GM21381 (cell line): ENCODE data around the gene CDC42BPB.
"Not testable (repeated sequence)": the region's sequence is repeated elsewhere in the genome, so short reads cannot be mapped to it uniquely, and the experiment has no call there.

Source experiments
- ATAC-seq: cut with Tn5 transposase; IDR thresholded peaks from one replicate; pipeline ENCODE4 v1.9.1; 2021; ENCODE audit warnings: mild to moderate bottlenecking, moderate library complexity; ENCODE audit not compliant: unreplicated experiment

CDC42BPB gene

GRCh38 chr14:102906616-102907302 is 150.6 kb downstream of the CDC42BPB start:
- no peak for ATAC-seq

GRCh38 chr14:102905116-102906108 is 151.9 kb downstream of the CDC42BPB start:
- ATAC-seq, result no peak

- no peak for ATAC-seq
These were observed 153.3 kb downstream of the CDC42BPB start for GRCh38 chr14:102903889-102904512.

GRCh38 chr14:102903248-102903888 is 154.0 kb downstream of the CDC42BPB start:
- ATAC-seq, result no peak

- no peak for ATAC-seq
These were observed 154.7 kb downstream of the CDC42BPB start for GRCh38 chr14:102902523-102903247.

- peak; percentile 3 for ATAC-seq
These were observed 155.3 kb downstream of the CDC42BPB start for GRCh38 chr14:102902086-102902485.

GRCh38 chr14:102901633-102902032 is 155.7 kb downstream of the CDC42BPB start:
- peak; percentile 69 for ATAC-seq

GRCh38 chr14:102900631-102901571 is 156.4 kb downstream of the CDC42BPB start:
- peak; percentile 60 for ATAC-seq

- ATAC-seq, result no peak
These were observed 157.8 kb downstream of the CDC42BPB start for GRCh38 chr14:102899516-102899900.

GRCh38 chr14:102898776-102899515 is 158.4 kb downstream of the CDC42BPB start:
- no peak for ATAC-seq

GRCh38 chr14:102898298-102898697 is 159.1 kb downstream of the CDC42BPB start:
- no peak for ATAC-seq

- no peak for ATAC-seq
These were observed 159.9 kb downstream of the CDC42BPB start for GRCh38 chr14:102897299-102898027.

GRCh38 chr14:102896735-102897134 is 160.6 kb downstream of the CDC42BPB start:
- not testable (repeated sequence) for ATAC-seq

- no peak for ATAC-seq
These were observed 163.9 kb downstream of the CDC42BPB start for GRCh38 chr14:102893452-102893851.

GRCh38 chr14:102892651-102893050 is 164.7 kb downstream of the CDC42BPB start:
- ATAC-seq, result no peak

GRCh38 chr14:102891556-102891955 is 165.8 kb downstream of the CDC42BPB start:
- ATAC-seq, result no peak

- no peak for ATAC-seq
These were observed 166.2 kb downstream of the CDC42BPB start for GRCh38 chr14:102891111-102891510.

- ATAC-seq, result no peak
These were observed 167.7 kb downstream of the CDC42BPB start for GRCh38 chr14:102889615-102890014.
